ENCODE results near the gene EFCAB10. TPM values are rescaled to one million over a fixed set of nuclear protein-coding genes. Genes with fewer than 3 reads are reported as not detected.
A peak's percentile ranks its signal among the peaks of the same experiment; 100 is the strongest.

Gene EFCAB10, protein sequence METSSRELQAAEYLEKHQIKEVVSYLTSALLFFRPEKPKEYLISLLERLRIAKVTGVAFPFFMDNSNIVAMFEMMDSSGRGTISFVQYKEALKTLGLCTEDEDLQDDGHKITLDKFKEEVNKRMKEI
- 2.2 TPM for polyA plus RNA-seq (ENCODE audit: insufficient read length)
- long read RNA-seq, donor 1: 0 reads
- long read RNA-seq, donor 2: 0 reads
- long read RNA-seq, donor 3: 0 reads
- long read RNA-seq, donor 4: 0 reads
- long read RNA-seq, donor 5, partial matches to known transcripts: 0 of 1 reads
- long read RNA-seq, donor 5, other reads (novel, unspliced or antisense): 0 of 1 reads
- long read RNA-seq, donor 6: 0 reads
- long read RNA-seq, donor 7: 0 reads
- long read RNA-seq, donor 8: 0 reads

DNA sequence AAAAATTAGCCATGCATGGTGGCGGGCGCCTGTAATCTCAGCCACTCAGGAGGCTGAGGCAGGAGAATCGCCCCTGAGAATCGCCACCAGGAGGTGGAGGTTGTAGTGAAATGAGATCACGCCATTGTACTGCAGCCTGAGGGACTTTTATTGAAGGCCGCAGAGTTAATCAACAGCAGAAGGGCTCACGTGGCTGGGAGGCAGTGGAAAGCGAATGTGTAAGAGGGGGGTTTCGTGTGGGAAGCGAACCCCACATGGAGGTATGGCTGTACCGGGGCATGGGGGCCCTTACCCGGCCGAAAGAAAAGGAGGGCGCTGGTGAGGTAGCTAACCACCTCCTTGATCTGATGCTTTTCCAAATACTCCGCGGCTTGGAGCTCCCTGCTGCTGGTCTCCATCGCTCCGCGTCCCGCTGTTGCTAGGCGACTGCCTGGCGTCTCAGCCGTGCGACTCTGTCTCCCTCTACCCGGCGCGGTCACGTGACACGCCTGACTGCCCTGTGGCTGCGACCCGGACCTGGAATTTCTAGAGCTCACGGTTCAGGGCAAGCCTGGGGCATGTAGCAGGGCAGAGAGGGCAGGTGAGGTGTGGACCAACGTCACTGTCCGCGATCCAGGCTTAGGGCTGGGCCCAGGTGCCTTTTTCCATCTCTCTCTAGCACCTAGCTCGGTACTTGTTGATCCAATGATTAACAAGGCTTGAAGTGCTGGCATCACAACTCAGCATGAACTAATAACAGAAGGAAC lies at the start of gene EFCAB10:
Gene EFCAB10, minus strand, starts transcription at position 428 of the 746 bp plus-strand sequence. Its CDS starts 30 bp downstream, at position 398.
- DNase-seq: peak; percentile 77

DNA sequence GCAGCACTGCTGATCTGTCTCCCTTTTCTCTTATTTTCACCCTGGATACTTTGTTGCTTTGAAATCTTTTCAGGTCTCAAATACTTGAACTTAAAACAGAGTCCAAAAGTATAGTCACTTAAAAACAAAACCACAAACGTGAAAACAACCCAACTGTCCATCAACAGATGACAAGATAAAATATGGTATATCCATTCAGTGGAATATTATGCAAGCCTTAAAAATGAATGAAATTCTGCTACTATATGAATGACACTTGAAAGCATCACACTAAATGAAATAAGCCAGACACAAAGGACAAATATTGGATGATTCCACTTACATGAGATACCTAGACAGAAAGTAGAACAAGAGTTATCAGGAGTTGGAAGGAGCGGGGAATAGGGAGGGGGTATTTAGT lies 44.7 kb upstream of the EFCAB10 start:
- DNase-seq: no peak

DNA sequence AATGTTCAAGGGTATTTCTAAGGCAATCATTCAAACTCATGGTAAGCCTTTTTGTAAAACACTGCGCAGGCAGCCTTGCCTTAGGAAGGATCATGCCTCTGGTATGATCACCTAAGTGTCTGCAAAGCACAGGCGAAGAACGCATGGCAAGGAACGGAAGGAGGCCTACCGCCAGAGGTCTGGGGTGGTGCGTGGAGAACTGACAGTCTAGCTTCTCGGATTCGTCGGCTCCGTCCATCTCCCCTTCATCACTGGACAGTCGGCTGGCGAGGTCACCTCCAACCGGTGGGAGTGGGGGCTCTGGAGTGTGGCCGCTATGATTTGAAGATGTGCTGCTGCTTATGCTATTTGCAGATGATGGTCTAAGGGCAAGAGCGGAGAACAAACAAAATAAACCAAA lies 42.6 kb upstream of the EFCAB10 start:
- no peak for DNase-seq

DNA sequence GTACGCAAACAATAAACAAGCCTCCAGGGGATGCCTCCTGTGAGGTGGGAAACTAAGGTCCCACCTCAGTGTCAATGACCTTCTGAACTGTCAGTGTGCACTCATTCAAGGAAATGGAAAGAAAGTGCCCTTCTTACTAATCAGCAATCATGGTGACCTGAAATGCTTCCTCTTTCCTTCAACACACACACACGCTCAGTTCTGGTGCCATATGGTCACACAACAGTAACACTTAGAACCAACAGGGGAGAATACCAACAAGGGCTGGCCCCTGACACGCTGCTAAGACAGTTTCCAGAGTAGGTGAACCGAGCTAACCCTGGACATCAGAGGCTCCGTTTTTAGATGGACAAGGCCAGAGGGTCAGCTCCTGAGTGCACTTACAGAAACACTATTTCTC lies 42.1 kb upstream of the EFCAB10 start:
- DNase-seq: no peak

DNA sequence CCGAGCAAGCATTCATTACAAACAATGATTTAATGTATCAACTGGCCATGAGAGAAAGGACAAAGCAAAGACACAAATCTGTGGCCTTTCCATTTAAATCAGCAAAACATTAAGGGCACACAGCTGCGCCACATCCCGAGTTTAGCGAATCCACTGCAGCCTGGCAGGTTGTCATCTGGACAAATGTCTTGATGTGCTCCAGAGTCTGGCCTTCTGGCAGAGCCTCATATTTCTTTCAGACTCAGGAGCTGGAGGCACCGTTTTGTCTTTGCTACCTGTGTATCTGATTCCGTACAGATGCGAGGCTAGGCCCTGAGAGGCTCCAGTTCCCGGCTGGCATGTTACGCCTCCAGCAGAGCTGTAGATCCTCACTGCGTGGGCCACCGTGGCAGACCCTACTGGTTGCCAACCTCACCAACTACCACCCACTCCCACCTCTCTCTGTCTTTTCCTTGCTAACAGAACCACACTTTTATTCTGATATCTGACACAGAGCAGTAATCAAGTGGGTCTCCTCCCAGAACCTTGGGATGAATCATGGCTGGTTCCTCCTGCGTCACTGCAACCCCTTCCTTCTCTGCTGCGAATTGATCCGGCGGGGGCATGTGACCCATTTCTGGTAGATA lies 40.9 kb upstream of the EFCAB10 start:
- DNase-seq: no peak

DNA sequence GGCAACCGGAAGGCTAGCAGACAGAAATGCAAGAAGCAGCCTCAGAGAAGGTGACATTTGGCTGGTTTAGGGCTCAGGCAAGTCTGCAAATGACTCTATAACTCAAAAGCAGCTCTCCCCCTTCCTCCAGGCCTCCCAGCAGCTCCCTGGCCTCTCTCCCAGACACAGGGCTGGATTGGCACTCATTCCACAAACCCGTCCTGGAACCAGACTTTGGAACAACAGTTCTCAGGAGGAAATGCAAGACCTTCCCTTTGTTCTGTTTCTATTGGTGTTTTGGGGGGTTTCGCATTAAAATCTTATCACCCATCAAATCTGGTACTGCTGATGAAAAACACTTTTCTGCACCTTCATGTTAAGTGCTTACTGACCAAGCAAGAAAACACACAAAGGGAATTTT lies 40.3 kb upstream of the EFCAB10 start:
- no peak for DNase-seq

DNA sequence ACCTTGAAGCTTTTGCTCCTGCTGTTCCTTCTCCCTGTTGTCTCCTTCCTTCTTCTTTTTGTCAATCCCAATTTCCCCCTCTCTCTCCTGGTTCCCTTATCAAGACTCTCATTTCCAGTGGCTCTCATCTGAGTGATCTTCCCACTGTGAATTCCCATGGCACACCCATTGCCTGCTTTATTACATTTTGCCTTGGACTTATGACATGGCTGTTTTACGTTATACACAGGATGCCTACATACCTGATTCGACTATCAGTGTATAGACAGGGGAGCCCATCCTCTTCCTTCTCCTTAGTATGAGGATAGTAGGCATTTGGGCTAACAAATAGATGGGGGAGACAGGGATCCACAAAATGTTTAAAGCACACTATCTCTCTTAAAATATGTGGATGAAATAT lies 39.9 kb upstream of the EFCAB10 start:
- no peak for DNase-seq

DNA sequence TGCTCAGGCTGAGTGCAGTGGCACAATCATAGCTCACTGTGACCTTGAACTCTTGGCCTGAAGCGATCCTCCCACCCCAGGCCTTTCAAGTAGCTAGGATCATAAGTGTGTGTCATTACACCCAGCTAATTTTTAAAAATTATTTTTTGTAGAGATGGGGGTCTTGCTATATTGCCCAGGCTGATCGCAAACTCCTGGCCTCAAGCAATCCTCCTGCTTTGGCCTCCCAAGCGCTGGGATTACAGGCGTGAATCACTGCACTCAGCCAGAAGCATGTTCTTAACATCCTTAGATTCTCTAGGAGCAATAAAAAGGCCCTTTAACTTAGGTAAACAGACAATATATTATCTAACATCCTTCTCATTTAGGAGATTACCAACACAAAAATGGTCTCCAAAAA lies 38.3 kb upstream of the EFCAB10 start:
- no peak for DNase-seq

DNA sequence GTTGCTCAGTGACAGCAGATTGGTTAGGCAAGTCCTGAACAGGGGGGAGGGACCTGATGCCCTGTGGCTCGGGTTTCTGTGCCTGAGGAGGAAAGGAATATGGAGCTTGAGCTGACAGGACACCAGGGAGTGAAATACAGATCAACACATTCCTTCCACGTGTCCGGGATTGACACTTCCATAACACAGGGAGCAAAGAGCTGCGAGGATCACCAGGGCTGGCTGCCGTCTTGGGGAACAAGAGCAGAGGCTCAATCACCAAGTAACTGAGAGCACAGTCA lies 36.7 kb upstream of the EFCAB10 start:
- no peak for DNase-seq

DNA sequence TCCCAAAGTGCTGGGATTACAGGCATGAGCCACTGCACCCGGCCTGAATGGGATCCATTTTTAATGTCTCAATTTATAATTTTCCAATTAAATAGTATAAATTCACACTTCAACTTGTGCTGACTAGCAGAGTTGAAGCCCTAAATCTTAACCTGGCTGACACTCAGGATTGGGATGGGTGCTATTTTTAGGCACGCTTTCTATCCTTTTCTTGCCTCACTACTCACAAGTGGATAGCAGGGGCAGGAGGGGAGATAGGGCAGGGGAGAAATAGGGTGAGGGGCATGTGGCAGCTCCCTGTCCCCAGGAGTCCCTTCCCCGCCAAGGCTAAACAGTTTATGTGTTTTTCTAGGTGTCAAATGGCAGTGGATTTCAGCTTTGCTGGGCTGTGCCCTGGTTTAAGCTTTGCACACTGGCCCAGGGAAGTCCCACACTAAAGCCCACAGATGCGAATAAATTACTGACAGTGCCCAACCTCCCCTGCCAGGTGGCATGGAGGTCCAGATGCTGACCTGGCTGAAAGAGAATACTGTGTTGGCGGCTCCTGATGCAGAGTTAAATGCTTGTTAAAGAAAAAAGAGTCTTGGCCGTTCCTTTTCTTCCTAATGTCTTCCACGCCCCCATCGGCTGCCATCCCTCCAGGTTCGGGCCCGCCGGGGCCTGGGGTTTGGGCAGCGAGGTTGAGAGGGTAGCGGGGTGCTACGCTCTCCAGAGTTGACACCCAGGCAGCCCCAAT lies 36.2 kb upstream of the EFCAB10 start:
- peak; percentile 46 for DNase-seq

DNA sequence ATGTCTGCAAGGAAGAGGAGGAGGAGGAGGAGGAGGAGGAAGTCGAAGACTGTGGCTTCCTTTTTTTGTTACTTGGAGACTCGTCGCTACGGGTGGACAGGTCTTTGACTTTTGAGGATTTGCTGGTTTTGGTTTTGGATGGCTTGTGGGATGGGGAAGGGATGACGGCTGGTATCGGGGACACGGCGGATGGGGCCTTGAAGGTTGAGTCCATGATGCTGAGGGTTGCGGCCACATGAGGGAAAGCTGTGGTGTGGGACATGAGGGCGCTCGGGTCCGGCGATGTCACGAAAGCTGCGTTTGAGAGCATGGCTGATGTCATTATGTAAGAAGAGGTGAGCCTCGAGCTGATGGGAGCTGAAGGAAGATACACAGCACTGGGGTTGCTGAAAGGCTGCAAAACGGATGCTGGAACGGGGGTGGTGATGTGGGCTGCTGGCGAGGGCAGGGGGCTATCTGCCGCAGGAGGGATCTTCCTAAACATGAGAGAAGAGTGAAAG lies 33.1 kb upstream of the EFCAB10 start:
- DNase-seq: no peak

DNA sequence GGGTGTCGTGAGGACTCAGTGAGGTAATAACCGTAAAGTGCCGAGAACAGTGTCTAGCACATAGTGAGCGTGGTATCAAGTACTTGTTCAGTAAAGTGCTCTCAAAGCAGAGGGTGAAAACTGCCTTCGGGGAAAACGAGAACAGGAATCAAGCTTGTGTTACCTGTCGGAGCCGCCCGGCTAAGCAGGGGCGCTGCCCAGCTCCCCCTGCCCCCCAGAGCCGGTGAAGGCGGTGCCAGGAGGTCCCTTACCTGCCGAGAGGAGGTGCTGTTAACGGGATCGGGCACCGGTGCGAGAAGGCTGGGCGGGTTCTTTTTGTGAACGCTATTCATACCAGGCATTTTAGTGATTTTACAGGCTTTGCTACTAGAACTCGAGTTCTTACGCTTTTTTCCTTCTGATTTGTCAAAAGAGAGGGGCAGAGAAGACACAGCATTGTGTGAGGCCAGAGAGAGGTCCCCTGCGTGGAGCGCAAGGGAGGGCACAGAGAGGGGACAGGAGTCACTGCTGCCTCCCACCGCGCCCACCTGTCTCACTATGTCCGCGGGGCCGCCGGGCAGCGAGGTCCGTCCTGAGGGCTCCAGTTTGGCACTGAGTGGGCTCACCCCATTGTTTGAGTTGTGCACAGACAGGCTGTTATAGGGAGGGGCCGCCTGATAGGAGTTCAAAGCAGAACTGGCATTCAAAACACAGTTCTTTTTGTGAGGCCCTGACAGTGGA lies 32.5 kb upstream of the EFCAB10 start:
- DNase-seq: no peak

DNA sequence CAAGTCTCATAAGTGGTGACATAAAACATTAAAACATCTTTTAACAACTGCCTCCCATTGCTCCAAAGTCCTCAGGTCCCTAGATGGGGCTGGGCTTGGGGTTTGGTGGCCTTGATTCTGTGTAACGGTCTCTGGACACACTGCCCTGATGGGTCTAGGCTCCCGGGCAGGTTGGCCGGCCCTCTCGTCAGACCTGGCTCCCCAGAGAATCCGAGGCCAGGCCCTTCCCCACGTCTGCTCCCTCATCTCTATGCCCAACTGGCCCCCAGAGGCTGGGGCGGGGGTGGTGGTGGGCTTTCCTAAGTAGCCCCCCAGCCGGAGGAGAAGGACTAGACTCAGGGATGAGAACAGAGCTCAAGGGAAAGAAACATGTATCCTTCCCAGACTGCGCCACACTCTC lies 31.5 kb upstream of the EFCAB10 start:
- DNase-seq: no peak

DNA sequence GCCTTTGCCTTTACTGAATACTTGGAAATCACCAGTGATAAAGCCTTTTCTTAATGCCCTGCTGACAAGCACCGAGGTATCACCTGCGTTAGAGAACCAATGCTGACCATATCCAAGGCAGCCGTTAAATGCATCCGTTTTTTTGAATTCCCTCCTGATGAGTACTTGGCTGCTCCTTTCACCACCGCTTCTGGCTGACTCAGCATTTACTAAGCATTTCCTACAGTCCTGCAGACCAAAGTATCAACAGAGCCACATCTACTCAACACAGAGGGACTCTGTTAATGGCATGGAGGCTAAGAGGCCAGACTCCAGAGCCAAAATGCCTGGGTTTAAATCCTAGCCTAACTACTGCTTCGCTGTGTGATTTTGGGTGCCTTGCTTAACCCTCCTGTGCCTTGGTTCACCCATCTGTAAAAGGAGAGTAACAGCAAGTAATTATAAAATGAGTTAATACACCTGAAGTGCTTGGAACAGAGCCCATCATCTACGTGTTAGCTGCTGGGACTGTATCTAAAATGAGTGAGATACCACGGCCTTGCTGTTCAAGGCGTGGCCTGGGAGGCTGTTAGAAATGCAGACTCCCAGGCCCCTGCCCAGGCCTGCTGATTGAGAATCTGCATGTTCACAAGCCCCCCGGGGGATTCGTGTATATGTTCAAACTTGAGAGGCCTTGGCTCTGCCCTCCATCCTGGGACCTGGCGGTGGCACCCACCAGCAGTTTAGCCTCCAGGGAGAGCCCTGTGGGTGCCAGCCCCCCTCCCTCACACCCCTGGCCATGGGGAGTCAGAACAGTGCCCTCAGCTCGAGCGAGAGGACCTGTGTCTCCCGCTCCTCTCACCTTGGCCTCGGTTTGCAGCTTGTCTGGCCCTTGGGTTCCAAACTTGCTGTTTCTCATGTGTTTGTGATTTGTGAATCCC lies 30.8 kb upstream of the EFCAB10 start:
- no peak for DNase-seq

DNA sequence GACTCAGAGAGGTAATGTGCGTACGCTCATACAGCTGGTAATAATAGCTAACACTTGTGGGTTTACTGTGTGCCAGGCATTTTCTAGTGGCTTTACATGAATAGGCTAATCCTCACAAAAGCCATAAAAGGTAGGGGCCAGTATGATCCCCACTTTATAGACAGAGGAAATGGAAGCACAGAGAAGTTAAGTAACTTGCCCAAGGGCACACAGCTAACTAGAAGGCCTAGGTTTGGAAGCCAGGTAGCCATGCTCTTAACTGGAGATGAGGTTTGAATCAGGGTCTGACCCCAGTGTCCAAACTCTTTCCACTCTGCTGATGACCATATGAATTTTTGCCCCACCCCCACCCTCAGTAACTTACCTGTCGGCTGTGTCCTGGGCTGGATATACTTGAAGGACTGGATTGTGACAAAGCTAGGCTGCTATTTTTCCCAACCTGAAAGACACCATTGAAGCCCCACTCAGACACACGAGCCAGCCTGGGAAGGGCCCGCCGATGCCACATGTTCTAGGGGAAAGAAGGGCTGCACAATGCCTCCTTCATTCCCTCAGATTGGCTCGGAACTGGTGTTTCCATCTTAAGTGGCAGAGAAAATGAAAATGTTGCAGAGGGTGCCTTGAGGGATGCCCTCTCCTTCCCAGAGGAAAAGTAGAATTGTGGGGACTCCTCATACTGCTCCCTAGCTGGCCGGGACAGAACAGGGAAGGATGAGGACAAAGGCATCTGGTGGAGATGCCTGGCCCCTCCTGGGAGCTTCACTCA lies 29.1 kb upstream of the EFCAB10 start:
- DNase-seq: no peak

DNA sequence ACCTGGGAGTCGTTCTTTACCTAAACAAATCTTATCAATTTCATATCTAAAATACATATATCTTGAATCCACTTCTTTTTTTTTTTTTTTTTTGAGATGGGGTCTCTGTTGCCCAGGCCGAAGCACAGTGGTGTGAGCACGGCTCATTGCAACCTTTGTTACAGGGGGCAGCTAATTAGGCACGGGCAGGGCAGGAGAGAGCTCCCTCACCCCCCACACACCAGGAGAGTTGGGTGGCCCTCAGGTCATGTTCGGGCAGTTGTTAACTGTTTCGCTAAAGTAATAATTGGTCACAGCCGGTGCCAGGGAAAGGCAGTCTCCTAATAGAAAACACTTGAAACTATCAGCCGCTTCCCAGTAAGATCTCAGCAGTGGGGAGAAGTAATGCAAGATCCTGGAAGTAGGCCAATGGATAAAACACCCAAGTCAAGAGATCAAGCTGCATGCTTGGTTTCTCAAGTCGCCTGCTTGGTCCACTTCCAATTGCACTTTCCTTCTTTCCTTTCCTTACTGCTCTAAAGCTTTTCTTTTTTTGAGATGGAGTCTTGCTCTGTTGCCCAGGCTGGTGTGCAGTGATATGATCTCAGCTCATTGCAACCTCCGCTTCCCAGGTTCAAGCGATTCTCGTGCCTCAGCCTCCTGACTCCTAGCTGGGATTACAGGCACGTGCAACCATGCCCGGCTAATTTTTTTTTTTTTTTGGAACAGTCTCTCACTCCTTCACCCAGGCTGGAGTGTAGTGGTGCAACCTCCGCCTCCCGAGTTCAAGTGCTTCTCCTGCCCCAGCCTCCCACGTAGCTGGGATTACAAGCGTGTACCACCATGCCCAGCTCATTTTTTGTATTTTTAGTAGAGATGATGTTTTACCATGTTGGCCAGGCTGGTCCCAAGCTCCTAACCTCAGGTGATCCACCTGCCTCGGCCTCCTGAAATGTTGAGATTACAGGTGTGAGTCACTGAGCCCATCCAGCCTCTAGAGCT lies 21.3 kb upstream of the EFCAB10 start:
- DNase-seq: no peak

DNA sequence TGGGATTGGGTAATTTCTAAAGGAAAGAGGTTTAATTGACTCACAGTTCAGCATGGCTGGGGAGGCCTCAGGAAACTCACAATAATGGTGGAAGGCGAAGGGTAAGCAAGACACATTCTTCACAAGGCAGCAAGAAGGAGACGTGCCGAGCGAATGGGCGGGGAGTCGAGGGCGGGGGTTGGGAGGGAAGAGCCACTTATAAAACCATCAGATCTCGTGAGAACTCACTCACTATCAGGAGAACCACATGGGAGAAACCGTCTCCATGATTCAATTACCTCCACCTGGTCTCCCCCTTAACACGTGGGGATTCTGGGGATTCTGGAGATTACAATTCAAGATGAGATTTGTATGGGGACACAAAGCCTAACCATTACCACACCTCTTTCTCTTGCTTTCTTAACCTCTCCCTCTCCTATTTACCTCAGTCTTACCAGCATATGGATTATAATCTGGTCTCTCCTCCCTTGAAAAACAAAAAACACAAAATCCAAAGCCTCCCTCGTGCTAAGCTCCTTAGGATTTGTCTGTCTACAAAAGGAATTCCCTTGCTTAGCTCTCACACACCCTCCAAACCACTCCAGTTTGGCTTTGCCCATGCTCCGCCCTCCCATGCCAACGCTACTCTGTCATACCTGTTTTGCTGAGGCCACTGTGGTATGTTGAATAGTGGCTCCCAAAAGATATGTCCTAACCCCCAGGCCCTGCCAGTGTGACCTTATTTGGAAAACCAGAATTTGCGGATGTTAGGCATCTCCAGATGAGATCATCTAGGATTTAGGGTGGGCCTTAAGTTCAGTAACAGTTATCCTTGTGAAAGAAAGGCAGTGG lies 19.6 kb upstream of the EFCAB10 start:
- no peak for DNase-seq

DNA sequence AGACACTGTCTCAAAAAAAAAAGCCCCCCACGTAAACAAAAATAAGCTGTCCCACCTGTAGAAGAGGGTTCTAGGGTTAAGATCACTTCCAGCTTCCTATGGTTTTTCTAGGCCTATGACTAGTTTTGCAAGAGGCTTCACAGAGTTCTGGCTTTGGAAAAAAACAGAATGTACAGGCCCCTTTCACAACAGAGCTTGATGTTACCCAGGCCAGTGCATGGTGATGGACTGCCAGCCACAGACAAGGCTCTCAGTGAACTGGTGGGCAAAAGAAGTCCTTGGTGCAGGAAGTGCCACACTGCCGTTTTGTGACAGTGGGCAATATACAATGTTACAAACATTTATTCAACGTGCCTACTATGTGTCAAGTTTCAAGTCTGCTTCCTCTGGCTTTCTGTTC lies 18.3 kb upstream of the EFCAB10 start:
- no peak for DNase-seq
